22Rv1 (cell line): ENCODE data around the gene SPACA7.

Experiments used
- CTCF ChIP-seq: fragments of 450-650 bp; IDR thresholded peaks from 2 replicates; pipeline ENCODE4 v1.5.1; 2017; ENCODE audit warnings: mild to moderate bottlenecking
- ZFX ChIP-seq: fragments of 450-650 bp; IDR thresholded peaks from 2 replicates; pipeline ENCODE4 v1.6.1; 2017; ENCODE audit warnings: antibody characterized with exemption, borderline replicate concordance

DNA sequence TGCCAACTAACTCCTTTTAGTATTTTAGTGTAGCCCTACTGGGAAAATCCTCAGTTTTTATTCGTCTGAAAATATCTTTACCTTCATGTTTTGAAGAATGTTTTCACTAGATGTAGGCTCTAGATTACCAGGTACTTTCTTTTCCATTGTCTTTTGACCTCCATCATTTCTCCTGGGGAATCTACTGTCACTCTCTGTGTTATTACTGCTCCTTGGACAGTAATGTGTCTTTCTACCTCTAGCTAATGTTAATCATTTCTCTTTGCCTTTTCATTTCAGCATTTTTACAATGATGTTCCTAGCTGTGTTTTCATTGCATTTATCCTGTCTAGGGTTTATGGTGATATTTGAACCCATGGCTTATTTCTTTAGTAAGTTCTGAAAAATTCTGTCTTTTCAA is 61.9 kb downstream of the SPACA7 start:
- TF ChIP-seq CTCF (no peak), ZFX (no peak)
